Measurements from ENCODE around the gene ZNRD2.
"Not testable (repeated sequence)": the region's sequence is repeated elsewhere in the genome, so short reads cannot be mapped to it uniquely, and the experiment has no call there.

Gene ZNRD2

GRCh38 chr11:65569973-65570918 is at the start of gene ZNRD2:
TSS of gene ZNRD2 (plus strand) at chr11:65570477. CDS start at chr11:65570492, 15 bp downstream.
- peak; percentile 98 for DNase-seq (ENCODE audit: low read depth)

- DNase-seq (ENCODE audit: low read depth) = not testable (repeated sequence)
Measured at GRCh38 chr11:65521777-65522521, 48.3 kb upstream of the ZNRD2 start.

- not testable (repeated sequence) for DNase-seq (ENCODE audit: low read depth)
Measured at GRCh38 chr11:65522718-65523630, 47.3 kb upstream of the ZNRD2 start.

- DNase-seq (ENCODE audit: low read depth) = not testable (repeated sequence)
Measured at GRCh38 chr11:65523631-65523968, 46.7 kb upstream of the ZNRD2 start.

GRCh38 chr11:65524014-65524740 is 46.1 kb upstream of the ZNRD2 start:
- no peak for DNase-seq (ENCODE audit: low read depth)

GRCh38 chr11:65524741-65525545 is 45.3 kb upstream of the ZNRD2 start, which contains the start of gene SCYL1:
TSS of gene SCYL1 (plus strand) at chr11:65525083. CDS start at chr11:65525154, 71 bp downstream.
- peak; percentile 72 for DNase-seq (ENCODE audit: low read depth)

GRCh38 chr11:65525546-65526480 is 44.5 kb upstream of the ZNRD2 start:
- DNase-seq (ENCODE audit: low read depth) = no peak

- no peak for DNase-seq (ENCODE audit: low read depth)
Measured at GRCh38 chr11:65526744-65527143, 43.5 kb upstream of the ZNRD2 start.

GRCh38 chr11:65528819-65529350 is 41.4 kb upstream of the ZNRD2 start:
- no peak for DNase-seq (ENCODE audit: low read depth)

GRCh38 chr11:65529475-65530156 is 40.7 kb upstream of the ZNRD2 start:
- DNase-seq (ENCODE audit: low read depth) = no peak

- no peak for DNase-seq (ENCODE audit: low read depth)
Measured at GRCh38 chr11:65530157-65530496, 40.1 kb upstream of the ZNRD2 start.

GRCh38 chr11:65532388-65533064 is 37.8 kb upstream of the ZNRD2 start:
- DNase-seq (ENCODE audit: low read depth) = no peak

- no peak for DNase-seq (ENCODE audit: low read depth)
Measured at GRCh38 chr11:65535102-65535501, 35.2 kb upstream of the ZNRD2 start.

GRCh38 chr11:65536412-65537295 is 33.6 kb upstream of the ZNRD2 start:
- DNase-seq (ENCODE audit: low read depth) = no peak

- no peak for DNase-seq (ENCODE audit: low read depth)
Measured at GRCh38 chr11:65537296-65537597, 33.0 kb upstream of the ZNRD2 start.

GRCh38 chr11:65537620-65538231 is 32.6 kb upstream of the ZNRD2 start:
- no peak for DNase-seq (ENCODE audit: low read depth)

Data from T-helper 22 cell (primary cell).